BLaER1 treated with 17β-estradiol and CSF1 and Interleukin-3, amounts not matched to agents 10 nM and 100 nM (cell line): ENCODE results near the gene ATP6V1G3.
"Not testable (repeated sequence)": the region's sequence is repeated elsewhere in the genome, so short reads cannot be mapped to it uniquely, and the experiment has no call there.

Experiments used
- H3K27ac ChIP-seq, 11 experiments: shearing (Covaris generic); formaldehyde crosslinking; 2 replicates each; pipeline ENCODE4 v1.8.1; 2022
- H3K27me3 ChIP-seq, 11 experiments: shearing (Covaris generic); formaldehyde crosslinking; 2 replicates each; pipeline ENCODE4 v1.8.1; 2022
- H3K36me3 ChIP-seq, 11 experiments: shearing (Covaris generic); formaldehyde crosslinking; 2 replicates each; pipeline ENCODE4 v1.8.1; 2022
- H3K4me1 ChIP-seq, 10 experiments: shearing (Covaris generic); formaldehyde crosslinking; 2 replicates each; pipeline ENCODE4 v1.8.1; 2022
- H3K4me2 ChIP-seq, 11 experiments: shearing (Covaris generic); formaldehyde crosslinking; 2 replicates each; pipeline ENCODE4 v1.8.1; 2022
- H3K4me3 ChIP-seq, 10 experiments: shearing (Covaris generic); formaldehyde crosslinking; 2 replicates each; pipeline ENCODE4 v1.8.1; 2022
- H3K9ac ChIP-seq, 11 experiments: shearing (Covaris generic); formaldehyde crosslinking; 2 replicates each; pipeline ENCODE4 v1.8.1; 2022
- H3K9me3 ChIP-seq, 11 experiments: shearing (Covaris generic); formaldehyde crosslinking; replicated peaks in 1 of 11; 2 replicates each; pipeline ENCODE4 v1.8.1; 2022
- H4K20me1 ChIP-seq, 11 experiments: shearing (Covaris generic); formaldehyde crosslinking; 2 replicates each; pipeline ENCODE4 v1.8.1; 2022
- Cebpa-rat ChIP-seq, 11 experiments: shearing (Covaris generic); IDR thresholded peaks; 2 replicates each; pipeline ENCODE4 v1.8.1; 2022

ATP6V1G3 gene, protein sequence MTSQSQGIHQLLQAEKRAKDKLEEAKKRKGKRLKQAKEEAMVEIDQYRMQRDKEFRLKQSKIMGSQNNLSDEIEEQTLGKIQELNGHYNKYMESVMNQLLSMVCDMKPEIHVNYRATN

DNA sequence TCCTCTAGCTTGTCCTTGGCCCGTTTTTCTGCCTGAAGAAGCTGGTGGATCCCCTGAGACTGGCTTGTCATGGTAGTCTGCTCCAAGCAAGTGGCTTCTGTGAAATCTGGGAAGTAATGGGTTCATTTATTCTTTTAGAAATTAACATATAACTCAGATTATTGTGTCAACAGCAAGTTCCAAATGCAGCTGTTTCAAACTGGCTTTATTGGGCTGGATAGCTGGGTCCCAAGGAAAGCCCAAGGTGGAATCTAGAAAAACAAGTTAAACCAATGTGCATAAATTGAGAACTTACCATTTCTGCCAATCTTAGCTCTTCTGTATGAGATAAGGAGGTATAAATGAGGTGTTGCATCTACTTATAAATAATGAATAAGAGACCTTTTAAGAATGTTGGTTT, at the start of gene ATP6V1G3:
Gene ATP6V1G3, minus strand, starts transcription at position 101 of the 400 bp plus-strand sequence. Its CDS starts 30 bp downstream, at position 71.
- H3K27ac ChIP-seq, result no peak within 1 kb of the TSS
- no peak for TF ChIP-seq Cebpa-rat (IDR thresholded peaks at IDR 0.05)
- H3K4me1 ChIP-seq, result peaks cover 0 to 50% (median 6%) of the 10 kb centered on the region in 10 experiments; a peak in 12 of 20 replicates

DNA sequence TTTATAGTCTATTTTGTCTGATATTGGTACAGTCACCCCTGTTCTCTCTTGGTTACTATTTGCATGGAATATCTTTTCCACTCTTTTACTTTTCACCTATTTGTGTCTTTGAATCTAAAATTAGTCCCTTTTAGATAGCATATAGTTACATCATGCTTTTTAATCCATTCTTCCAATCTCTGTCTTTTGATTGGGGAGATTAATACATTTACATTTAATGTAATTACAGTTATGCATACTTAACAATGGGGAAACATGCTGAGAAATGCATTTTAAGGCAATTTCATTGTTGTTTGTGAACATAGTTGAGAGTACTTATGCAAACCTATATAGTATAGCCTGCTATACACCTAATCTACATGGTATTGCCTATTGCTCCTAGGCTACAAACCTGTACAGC, 48.4 kb upstream of the ATP6V1G3 start:
- H3K9ac ChIP-seq, result no peak overlapping the region
- no peak for TF ChIP-seq Cebpa-rat (IDR thresholded peaks at IDR 0.05)
- H3K27me3 ChIP-seq, result no peaks in the 10 kb centered on the region
- no peaks in the 10 kb centered on the region for H3K36me3 ChIP-seq
- peaks cover 34 to 51% (median 46%) of the 10 kb centered on the region in 11 experiments for H3K9me3 ChIP-seq
- H3K4me1 ChIP-seq, result no peaks in the 10 kb centered on the region
- H3K4me2 ChIP-seq, result no peak overlapping the region
- no peak overlapping the region for H3K4me3 ChIP-seq
- H3K27ac ChIP-seq, result no peak overlapping the region
- no peaks in the 10 kb centered on the region for H4K20me1 ChIP-seq

More for the DNA sequence above, at the start of gene ATP6V1G3:
- Histone ChIP-seq H3K4me2 (peak within 1 kb of the TSS in 3 of 11 experiments; percentile 10 to 60 (median 39); a peak in 5 of 22 replicates), H3K9ac (no peak within 1 kb of the TSS), H3K9me3 (no peaks in the 10 kb centered on the region), H3K36me3 (no peaks in the 10 kb centered on the region), H3K4me3 (no peak within 1 kb of the TSS), H3K27me3 (no peaks in the 10 kb centered on the region), H4K20me1 (no peaks in the 10 kb centered on the region)

DNA sequence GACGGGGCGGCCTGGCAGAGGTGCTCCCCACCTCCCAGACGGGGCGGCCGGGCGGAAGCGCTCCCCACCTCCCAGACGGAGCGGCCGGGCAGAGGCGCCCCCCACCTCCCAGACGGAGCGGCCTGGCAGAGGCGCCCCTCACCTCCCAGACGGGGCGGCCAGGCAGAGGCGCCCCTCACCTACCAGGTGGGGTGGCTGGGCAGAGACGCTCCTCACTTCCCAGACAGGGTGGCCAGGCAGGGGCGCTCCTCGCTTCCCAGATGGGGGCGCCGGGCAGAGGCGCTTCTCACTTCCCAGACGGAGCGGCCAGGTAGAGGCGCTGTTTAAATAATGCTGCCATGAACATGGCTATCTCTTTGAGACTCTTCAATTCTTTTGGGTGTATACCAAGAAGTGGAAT, 43.7 kb upstream of the ATP6V1G3 start:
- TF ChIP-seq Cebpa-rat (IDR thresholded peaks at IDR 0.05), result no peak
- Histone ChIP-seq H3K27me3 (no peaks in the 10 kb centered on the region), H3K4me2 (no peak overlapping the region), H3K4me1 (no peaks in the 10 kb centered on the region), H4K20me1 (no peaks in the 10 kb centered on the region), H3K4me3 (no peak overlapping the region), H3K27ac (no peak overlapping the region), H3K9me3 (peaks cover 43 to 60% (median 50%) of the 10 kb centered on the region in 11 experiments), H3K36me3 (no peaks in the 10 kb centered on the region), H3K9ac (no peak overlapping the region)

DNA sequence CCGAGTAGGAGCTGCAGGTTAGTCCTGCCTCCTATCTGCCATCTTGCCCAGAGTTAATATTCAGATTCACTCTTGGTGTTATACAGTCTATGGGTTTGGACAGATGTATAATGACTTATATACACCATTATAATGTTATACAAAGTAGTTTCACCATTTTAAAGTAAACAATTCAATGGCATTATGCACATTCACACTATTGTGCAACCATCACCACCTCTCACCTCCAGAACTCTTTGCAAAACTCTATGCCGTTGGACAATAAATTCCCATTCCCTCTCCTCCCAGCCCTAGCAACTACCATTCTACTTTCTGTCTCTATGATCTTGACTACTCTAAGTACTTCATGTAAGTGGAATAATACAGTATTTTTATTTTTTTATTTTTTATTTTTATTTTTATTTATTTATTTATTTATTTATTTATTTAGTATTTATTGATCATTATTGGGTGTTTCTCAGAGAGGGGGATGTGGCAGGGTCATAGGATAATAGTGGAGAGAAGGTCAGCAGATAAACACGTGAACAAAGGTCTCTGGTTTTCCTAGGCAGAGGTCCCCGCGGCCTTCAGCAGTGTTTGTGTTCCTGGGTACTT, 42.8 kb upstream of the ATP6V1G3 start:
- H4K20me1 ChIP-seq, H3K4me3 ChIP-seq: not testable (repeated sequence)

DNA sequence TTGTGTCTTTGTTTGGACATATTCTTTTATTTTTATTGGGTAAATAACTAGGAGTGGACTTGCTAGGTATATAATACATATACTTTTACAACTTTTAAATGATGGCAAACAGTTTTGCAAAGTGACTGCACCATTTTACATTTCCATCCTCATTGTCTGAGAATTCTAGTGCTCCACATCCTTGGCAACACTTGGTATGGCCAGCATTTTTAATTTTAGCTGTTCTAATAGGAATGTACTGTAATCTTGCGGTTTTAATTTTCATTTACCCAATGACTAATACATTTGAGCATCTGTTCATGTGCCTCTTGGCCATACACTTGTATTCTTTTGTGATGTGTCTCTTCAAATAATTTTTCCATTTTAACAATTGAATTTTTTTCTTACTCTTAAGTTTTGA, 37.0 kb upstream of the ATP6V1G3 start:
- Histone ChIP-seq H3K27me3 (no peaks in the 10 kb centered on the region), H3K36me3 (no peaks in the 10 kb centered on the region), H3K27ac (no peak overlapping the region), H3K9me3 (peaks cover 20 to 27% (median 21%) of the 10 kb centered on the region in 11 experiments), H3K4me3 (no peak overlapping the region), H4K20me1 (no peaks in the 10 kb centered on the region), H3K4me2 (no peak overlapping the region), H3K4me1 (peaks cover 0 to 22% (median 9%) of the 10 kb centered on the region in 10 experiments; a peak in 11 of 20 replicates), H3K9ac (no peak overlapping the region)
- TF ChIP-seq Cebpa-rat (IDR thresholded peaks at IDR 0.05), result no peak

More for the DNA sequence above, 42.8 kb upstream of the ATP6V1G3 start:
- H3K27ac ChIP-seq, H3K36me3 ChIP-seq, H3K4me2 ChIP-seq, H3K9ac ChIP-seq, H3K4me1 ChIP-seq, H3K27me3 ChIP-seq: not testable (repeated sequence)
- peaks cover 37 to 52% (median 43%) of the 10 kb centered on the region in 11 experiments for H3K9me3 ChIP-seq

DNA sequence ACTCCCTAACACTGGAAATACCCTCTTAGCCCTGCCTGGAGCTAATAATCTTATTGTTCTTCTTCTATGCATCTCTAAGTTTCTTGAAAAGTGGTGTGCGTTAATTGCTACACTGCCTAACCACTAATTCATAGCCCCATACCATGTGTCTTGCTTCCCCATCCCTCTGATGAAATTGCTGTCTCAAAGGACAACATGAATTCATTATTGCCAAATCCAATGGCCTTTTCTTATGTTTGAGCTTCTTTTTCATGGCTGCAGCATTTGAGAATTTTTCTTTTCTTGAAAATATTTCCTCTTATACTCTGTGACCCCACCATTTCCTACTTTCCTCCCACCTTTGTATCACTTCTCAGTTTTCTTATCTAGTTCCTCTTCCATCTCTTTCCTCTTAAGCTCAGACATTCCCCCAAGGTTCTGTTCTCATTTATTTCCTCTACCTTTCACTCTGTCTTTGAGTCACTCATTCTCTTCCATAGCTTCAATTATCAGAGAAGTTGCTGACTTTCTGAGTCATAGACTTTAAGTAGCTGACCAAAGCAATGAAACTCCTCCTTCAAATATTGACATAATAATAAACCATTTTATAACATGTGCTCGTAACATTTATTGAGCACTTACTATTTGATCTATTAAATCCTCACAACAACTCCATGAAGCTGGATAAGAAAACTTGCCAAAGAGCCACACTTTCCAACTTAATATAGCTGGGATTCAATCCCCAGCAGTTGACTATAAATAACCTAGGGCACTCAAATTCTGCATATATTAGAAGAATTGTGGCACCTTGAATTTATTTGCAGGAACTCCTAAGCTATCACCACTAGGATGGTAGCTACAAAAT, 35.5 kb upstream of the ATP6V1G3 start:
- Histone ChIP-seq H3K4me3 (no peak overlapping the region), H3K36me3 (no peaks in the 10 kb centered on the region), H3K4me1 (peaks cover 0 to 22% (median 9%) of the 10 kb centered on the region in 10 experiments; a peak in 11 of 20 replicates), H4K20me1 (no peaks in the 10 kb centered on the region), H3K9me3 (peaks cover 7 to 12% (median 8%) of the 10 kb centered on the region in 11 experiments), H3K4me2 (peak overlapping the region in 5 of 11 experiments; percentile 44 to 75 (median 51); a peak in 10 of 22 replicates), H3K9ac (no peak overlapping the region), H3K27ac (peak overlapping the region in 3 of 11 experiments; percentile 20 to 34 (median 33); a peak in 3 of 22 replicates), H3K27me3 (no peaks in the 10 kb centered on the region)
- no peak for TF ChIP-seq Cebpa-rat (IDR thresholded peaks at IDR 0.05)

DNA sequence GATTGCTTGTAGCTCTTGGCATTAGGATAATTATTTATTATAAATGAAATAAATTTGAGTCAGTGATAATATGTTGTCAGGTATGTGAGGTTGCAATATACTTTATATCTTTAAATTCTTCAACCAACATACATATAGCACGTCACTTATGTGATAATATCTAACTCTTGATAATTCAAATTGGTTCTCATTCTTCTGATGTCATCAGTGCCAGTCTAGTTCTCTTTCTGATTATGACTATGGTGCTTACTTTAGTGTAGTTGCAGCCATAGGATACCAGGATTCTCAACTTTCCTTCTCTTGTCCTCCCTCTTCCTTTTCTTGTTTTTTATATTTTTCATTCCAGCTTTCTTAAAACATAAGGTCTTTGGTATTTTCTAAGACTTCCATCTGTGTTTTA, 34.8 kb upstream of the ATP6V1G3 start:
- peaks cover 0 to 5% (median 1%) of the 10 kb centered on the region in 11 experiments; a peak in 9 of 22 replicates for H3K9me3 ChIP-seq
- peak overlapping the region in 5 of 11 experiments; percentile 44 to 75 (median 51); a peak in 6 of 22 replicates for H3K4me2 ChIP-seq
- TF ChIP-seq Cebpa-rat (IDR thresholded peaks at IDR 0.05), result no peak
- peak overlapping the region in 2 of 11 experiments; percentile 3 to 33; a peak in 3 of 22 replicates for H3K27ac ChIP-seq
- H4K20me1 ChIP-seq, result no peaks in the 10 kb centered on the region
- H3K4me1 ChIP-seq, result peaks cover 0 to 22% (median 9%) of the 10 kb centered on the region in 10 experiments; a peak in 11 of 20 replicates
- no peak overlapping the region for H3K4me3 ChIP-seq
- no peaks in the 10 kb centered on the region for H3K27me3 ChIP-seq
- no peak overlapping the region for H3K9ac ChIP-seq
- H3K36me3 ChIP-seq, result no peaks in the 10 kb centered on the region

DNA sequence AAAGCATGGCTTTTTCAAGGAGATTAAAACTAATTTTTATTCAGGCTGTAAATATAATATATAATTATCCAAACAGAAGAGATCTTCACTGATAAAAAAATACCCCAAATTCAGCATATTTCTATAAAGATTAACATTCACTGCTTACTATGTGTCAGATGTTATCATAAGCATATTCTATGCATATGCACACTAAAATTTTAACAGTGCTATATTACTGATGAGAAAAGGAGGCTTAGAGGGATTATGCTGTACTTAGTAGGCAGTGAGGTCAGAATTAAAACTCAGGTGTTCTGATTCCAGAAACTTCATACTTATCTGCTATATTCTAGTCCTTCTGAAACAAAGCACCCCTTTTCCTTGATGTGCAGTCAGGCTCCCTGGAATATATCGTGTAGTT, 33.8 kb upstream of the ATP6V1G3 start:
- no peaks in the 10 kb centered on the region for H3K36me3 ChIP-seq
- H3K27ac ChIP-seq, result no peak overlapping the region
- H3K4me1 ChIP-seq, result peaks cover 0 to 22% (median 9%) of the 10 kb centered on the region in 10 experiments; a peak in 11 of 20 replicates
- no peaks in the 10 kb centered on the region for H4K20me1 ChIP-seq
- H3K9ac ChIP-seq, result no peak overlapping the region
- no peaks in the 10 kb centered on the region for H3K9me3 ChIP-seq
- no peaks in the 10 kb centered on the region for H3K27me3 ChIP-seq
- no peak overlapping the region for H3K4me2 ChIP-seq
- H3K4me3 ChIP-seq, result no peak overlapping the region
- no peak for TF ChIP-seq Cebpa-rat (IDR thresholded peaks at IDR 0.05)

DNA sequence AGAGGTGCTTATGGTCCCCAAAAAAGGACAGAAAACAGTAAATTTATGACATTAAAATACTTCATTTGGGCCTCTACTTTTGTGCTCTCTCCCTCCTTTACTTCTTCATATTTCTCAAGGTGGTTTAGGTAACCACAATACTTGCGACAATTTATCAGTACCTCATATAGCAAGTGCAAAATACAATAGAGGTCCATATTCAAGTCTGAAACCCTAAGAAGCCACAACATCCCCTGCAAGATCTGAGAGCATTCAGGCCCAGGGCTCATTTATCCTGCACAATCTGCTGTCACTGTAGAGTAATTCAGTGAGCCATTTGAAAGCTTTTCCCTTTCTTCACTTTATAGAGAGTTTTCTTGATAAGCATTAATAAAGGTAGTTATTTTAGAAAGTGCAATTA, 24.2 kb upstream of the ATP6V1G3 start:
- peaks cover 0 to 14% (median 3%) of the 10 kb centered on the region in 11 experiments; a peak in 7 of 22 replicates for H3K9me3 ChIP-seq
- H4K20me1 ChIP-seq, result no peaks in the 10 kb centered on the region
- no peak overlapping the region for H3K4me2 ChIP-seq
- H3K27me3 ChIP-seq, result no peaks in the 10 kb centered on the region
- TF ChIP-seq Cebpa-rat (IDR thresholded peaks at IDR 0.05), result no peak
- no peak overlapping the region for H3K27ac ChIP-seq
- no peak overlapping the region for H3K4me3 ChIP-seq
- peaks cover 0 to 15% (median 6%) of the 10 kb centered on the region in 10 experiments; a peak in 10 of 20 replicates for H3K4me1 ChIP-seq
- no peaks in the 10 kb centered on the region for H3K36me3 ChIP-seq
- H3K9ac ChIP-seq, result no peak overlapping the region
